K562 (cell line): ENCODE data around the gene FNBP1. TPM values are rescaled to one million over a fixed set of nuclear protein-coding genes. Genes with fewer than 3 reads are reported as not detected.
A peak's percentile ranks its signal among the peaks of the same experiment; 100 is the strongest.

ENCODE experiments used
- CTBP1 ChIP-seq: fragments of 450-650 bp; IDR thresholded peaks from 2 replicates; pipeline ENCODE4 v1.6.1; 2016; ENCODE audit warnings: borderline replicate concordance
- DIDO1 ChIP-seq: fragments of 450-650 bp; IDR thresholded peaks from 2 replicates; pipeline ENCODE4 v1.6.1; 2016; ENCODE audit warnings: low read depth, missing biosample characterization, missing genetic modification characterization
- FIP1L1 ChIP-seq: fragments of 200-400 bp; formaldehyde crosslinking; IDR thresholded peaks from 2 replicates; pipeline ENCODE4 v1.6.1; 2018; ENCODE audit warnings: mild to moderate bottlenecking, low read depth, low read length; ENCODE audit not compliant: poor library complexity, severe bottlenecking
- GATA2 ChIP-seq: sonication (generic); formaldehyde crosslinking; IDR thresholded peaks from 2 replicates; pipeline ENCODE4 v1.4.0; 2020; ENCODE audit warnings: mild to moderate bottlenecking, missing genetic modification reagents
- JUN ChIP-seq, 2 experiments: sonication (generic) in 1 of 2; formaldehyde crosslinking in 1 of 2; IDR thresholded peaks; 2 replicates each; pipeline versions ENCODE4 v1.6.1 to v1.8.0; 2012 to 2022; ENCODE audit warnings: borderline replicate concordance in 2 of 2, mild to moderate bottlenecking in 2 of 2, improper control_type of control experiment in 1 of 2, low read depth in 1 of 2, low read length in 1 of 2, missing genetic modification reagents in 1 of 2
- LCOR ChIP-seq: sonication (generic); formaldehyde crosslinking; IDR thresholded peaks from 2 replicates; pipeline ENCODE4 v1.8.0; 2022; ENCODE audit warnings: mild to moderate bottlenecking, missing genetic modification reagents
- MTA3 ChIP-seq: fragments of 450-650 bp; formaldehyde crosslinking; IDR thresholded peaks from 2 replicates; pipeline ENCODE4 v1.6.1; 2017; ENCODE audit warnings: mild to moderate bottlenecking, borderline replicate concordance
- MYC ChIP-seq, 2 experiments: fragments of 250-450 bp in 1 of 2; sonication (Bioruptor Pico) in 1 of 2; IDR thresholded peaks; 2 replicates each; pipeline versions ENCODE4 v1.5.1 to v1.6.1; 2012 to 2021; ENCODE audit warnings: low read depth in 2 of 2, borderline replicate concordance in 1 of 2, improper control_type of control experiment in 1 of 2, low read length in 1 of 2, mild to moderate bottlenecking in 1 of 2, moderate library complexity in 1 of 2
- NR2C2 ChIP-seq, 2 experiments: fragments of 200-800 bp in 1 of 2; sonication (Bioruptor generic) in 1 of 2; sonication (generic) in 1 of 2; formaldehyde crosslinking in 1 of 2; IDR thresholded peaks; 2 replicates each; pipeline versions ENCODE4 v1.6.1 to v1.8.0; 2016 to 2022; ENCODE audit warnings: mild to moderate bottlenecking in 1 of 2, missing compliant biosample characterization in 1 of 2, missing genetic modification characterization in 1 of 2, missing genetic modification reagents in 1 of 2
- NR3C1 ChIP-seq: sonication (generic); formaldehyde crosslinking; IDR thresholded peaks from 2 replicates; pipeline ENCODE4 v1.8.1; 2022; ENCODE audit warnings: missing genetic modification reagents
- POLR2G ChIP-seq: fragments of 200-400 bp; formaldehyde crosslinking; IDR thresholded peaks from 2 replicates; pipeline ENCODE4 v1.6.1; 2017; ENCODE audit warnings: low read depth, mild to moderate bottlenecking, antibody characterized with exemption, low read length, moderate library complexity
- RBFOX2 ChIP-seq: fragments of 200-400 bp; formaldehyde crosslinking; IDR thresholded peaks from 2 replicates; pipeline ENCODE4 v1.6.1; 2017; ENCODE audit warnings: low read depth, mild to moderate bottlenecking, low read length, moderate library complexity
- SMAD3 ChIP-seq: fragments of 450-650 bp; formaldehyde crosslinking; conservative IDR thresholded peaks from 2 replicates; pipeline ENCODE4 v1.4.0; 2020; ENCODE audit warnings: mild to moderate bottlenecking
- SMARCC2 ChIP-seq: fragments of 450-650 bp; IDR thresholded peaks from 2 replicates; pipeline ENCODE4 v1.6.1; 2017; ENCODE audit warnings: antibody characterized with exemption, moderate library complexity, mild to moderate bottlenecking, low read depth
- SP1 ChIP-seq: sonication (generic); formaldehyde crosslinking; IDR thresholded peaks from 2 replicates; pipeline ENCODE4 v1.8.1; 2022; ENCODE audit warnings: mild to moderate bottlenecking, missing genetic modification reagents
- ZBTB7A ChIP-seq: IDR thresholded peaks from 2 replicates; pipeline ENCODE4 v1.6.1; 2011; ENCODE audit warnings: low read depth, mild to moderate bottlenecking, low read length, moderate library complexity, borderline replicate concordance; ENCODE audit not compliant: control insufficient read depth
- polyA plus RNA-seq, 8 experiments: library from polyadenylated mRNA; depleted of rRNA in 4 of 8; stranded (reverse) in 5 of 8; unstranded in 3 of 8; fragments of >200 nt; fragmentation: Nextera tagmentation in 2 of 8; fragmentation: Illumina TruSeq in 1 of 8; extraction: Ambion mirVana in 2 of 8; extraction: Trizol in 1 of 8; gene quantifications; 2 replicates each; pipeline versions ENCODE4 v1.2.1 to v1.2.3, GENCODE V29; 2011 to 2014; ENCODE audit warnings: inconsistent platforms in 1 of 8, missing spikeins in 1 of 8
- total RNA-seq, 7 experiments: library from RNA; depleted of rRNA in 6 of 7; stranded (reverse); fragments of >200 nt in 6 of 7; fragmentation: Illumina TruSeq in 2 of 7; extraction: Trizol in 2 of 7; gene quantifications; 2 replicates each; pipeline versions ENCODE4 v1.2.1 to v1.2.3, GENCODE V29; 2011 to 2021; ENCODE audit warnings: low replicate concordance in 1 of 7
- TF ChIP-seq, protein P1 (sequence below): fragments of 450-650 bp; IDR thresholded peaks from 2 replicates; pipeline ENCODE4 v1.6.1; 2016; ENCODE audit warnings: missing biosample characterization, missing genetic modification characterization
- TF ChIP-seq, protein P2 (sequence below): sonication (generic); formaldehyde crosslinking; IDR thresholded peaks from 2 replicates; pipeline ENCODE4 v1.8.0; 2022; ENCODE audit warnings: missing genetic modification reagents, mild to moderate bottlenecking, borderline replicate concordance
- TF ChIP-seq, protein P3 (sequence below), 2 experiments: IDR thresholded peaks; 2 replicates each; pipeline ENCODE4 v1.6.1; 2011; ENCODE audit warnings: borderline replicate concordance in 1 of 2, control low read depth in 1 of 2, low read depth in 1 of 2, low read length in 1 of 2, mild to moderate bottlenecking in 1 of 2, mixed read lengths in 1 of 2, moderate library complexity in 1 of 2; ENCODE audit not compliant: insufficient read depth in 1 of 2, insufficient read length in 1 of 2, poor library complexity in 1 of 2, severe bottlenecking in 1 of 2; ENCODE audit errors: extremely low read depth in 1 of 2
- TF ChIP-seq, protein P4 (sequence below): fragments of 450-650 bp; IDR thresholded peaks from 2 replicates; pipeline ENCODE4 v1.6.1; 2017; ENCODE audit warnings: antibody characterized with exemption

Gene FNBP1
- total and polyA plus RNA-seq, 9 of the 15 experiments (the other 6 are each of a cell fraction or from before 2014, with no cell fraction given), result 1.8 to 14.9 (median 7.6) TPM

DNA sequence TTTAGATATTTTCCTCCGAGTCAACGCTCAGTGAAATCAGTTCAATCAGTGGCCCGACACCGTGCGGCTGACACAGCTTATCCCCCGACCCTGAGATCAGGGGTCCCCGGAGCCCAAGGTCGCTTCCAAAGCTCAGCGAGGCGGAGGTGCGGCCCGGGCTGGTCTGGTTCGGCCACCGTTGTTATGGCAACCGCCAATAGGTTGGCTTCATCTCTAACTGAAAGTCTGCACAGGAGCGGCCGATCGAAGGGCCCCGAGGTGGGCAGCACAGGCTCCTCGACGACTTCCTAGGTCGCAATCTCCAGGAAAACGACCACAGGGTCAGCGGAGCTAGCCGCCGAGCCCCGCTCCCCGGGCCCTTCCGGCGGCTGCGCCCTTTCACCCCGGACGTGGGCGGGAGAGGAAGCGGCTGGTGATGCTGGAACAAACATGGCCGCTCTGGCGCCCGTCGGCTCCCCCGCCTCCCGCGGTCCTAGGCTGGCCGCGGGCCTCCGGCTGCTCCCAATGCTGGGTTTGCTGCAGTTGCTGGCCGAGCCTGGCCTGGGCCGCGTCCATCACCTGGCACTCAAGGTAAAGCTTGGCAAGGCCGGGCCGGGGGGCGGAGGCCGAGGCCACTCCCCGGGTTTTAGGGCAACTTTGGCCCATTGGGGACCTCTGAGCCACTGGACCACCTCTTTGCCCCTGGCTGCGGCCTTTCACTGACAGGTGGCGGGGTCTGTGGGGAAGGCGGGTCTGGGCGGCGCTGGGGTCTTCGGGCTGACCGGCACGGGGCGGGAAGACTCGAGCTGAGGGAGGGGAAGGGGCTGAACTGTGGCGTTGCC, 10.7 kb upstream of the FNBP1 start, which contains the start of gene GPR107 (continued):
- TF ChIP-seq LCOR (CRISPR knock-in tag), result 0 out of 2 replicates have a peak, but pooled peaks have one; percentile 4
- no peak for TF ChIP-seq JUN (IDR thresholded peaks at IDR 0.05; ENCODE audit: borderline replicate concordance, low read depth, low read length)
- no peak for TF ChIP-seq JUN (CRISPR knock-in tag; IDR thresholded peaks at IDR 0.05; ENCODE audit: borderline replicate concordance)
- peak; percentile 96 for TF ChIP-seq RBFOX2
- no peak for TF ChIP-seq GATA2 (CRISPR knock-in tag)
- 0 out of 2 replicates have a peak, but pooled peaks have one; percentile 28 for TF ChIP-seq SMAD3
- peak; percentile 75 for TF ChIP-seq SP1 (CRISPR knock-in tag)
- TF ChIP-seq NR3C1 (CRISPR knock-in tag), result no peak
- peak; percentile 95 for TF ChIP-seq NR2C2 (CRISPR knock-in tag; IDR thresholded peaks at IDR 0.05)
- TF ChIP-seq NR2C2 (tag; IDR thresholded peaks at IDR 0.05), result peak; percentile 99
- TF ChIP-seq FIP1L1, result peak; percentile 43
- TF ChIP-seq MTA3, result peak; percentile 58; the same call in 1 of the 2 replicates
- TF ChIP-seq SMARCC2, result no peak
- TF ChIP-seq MYC (IDR thresholded peaks at IDR 0.05; ENCODE audit: low read depth, low read length), result peak; percentile 63; the same call in 1 of the 2 replicates
- no peak for TF ChIP-seq MYC (CRISPR knock-in tag; IDR thresholded peaks at IDR 0.05; ENCODE audit: borderline replicate concordance, low read depth)
- TF ChIP-seq, protein P1, sequence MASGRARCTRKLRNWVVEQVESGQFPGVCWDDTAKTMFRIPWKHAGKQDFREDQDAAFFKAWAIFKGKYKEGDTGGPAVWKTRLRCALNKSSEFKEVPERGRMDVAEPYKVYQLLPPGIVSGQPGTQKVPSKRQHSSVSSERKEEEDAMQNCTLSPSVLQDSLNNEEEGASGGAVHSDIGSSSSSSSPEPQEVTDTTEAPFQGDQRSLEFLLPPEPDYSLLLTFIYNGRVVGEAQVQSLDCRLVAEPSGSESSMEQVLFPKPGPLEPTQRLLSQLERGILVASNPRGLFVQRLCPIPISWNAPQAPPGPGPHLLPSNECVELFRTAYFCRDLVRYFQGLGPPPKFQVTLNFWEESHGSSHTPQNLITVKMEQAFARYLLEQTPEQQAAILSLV (tag), result no peak
- peak; percentile 38; the same call in 1 of the 2 replicates for TF ChIP-seq DIDO1
- TF ChIP-seq, protein P2, sequence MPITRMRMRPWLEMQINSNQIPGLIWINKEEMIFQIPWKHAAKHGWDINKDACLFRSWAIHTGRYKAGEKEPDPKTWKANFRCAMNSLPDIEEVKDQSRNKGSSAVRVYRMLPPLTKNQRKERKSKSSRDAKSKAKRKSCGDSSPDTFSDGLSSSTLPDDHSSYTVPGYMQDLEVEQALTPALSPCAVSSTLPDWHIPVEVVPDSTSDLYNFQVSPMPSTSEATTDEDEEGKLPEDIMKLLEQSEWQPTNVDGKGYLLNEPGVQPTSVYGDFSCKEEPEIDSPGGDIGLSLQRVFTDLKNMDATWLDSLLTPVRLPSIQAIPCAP (CRISPR knock-in tag), result no peak
- peak; percentile 52; the same call in 1 of the 2 replicates for TF ChIP-seq CTBP1
- TF ChIP-seq, protein P3, sequence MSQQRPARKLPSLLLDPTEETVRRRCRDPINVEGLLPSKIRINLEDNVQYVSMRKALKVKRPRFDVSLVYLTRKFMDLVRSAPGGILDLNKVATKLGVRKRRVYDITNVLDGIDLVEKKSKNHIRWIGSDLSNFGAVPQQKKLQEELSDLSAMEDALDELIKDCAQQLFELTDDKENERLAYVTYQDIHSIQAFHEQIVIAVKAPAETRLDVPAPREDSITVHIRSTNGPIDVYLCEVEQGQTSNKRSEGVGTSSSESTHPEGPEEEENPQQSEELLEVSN (IDR thresholded peaks at IDR 0.05; ENCODE audit: borderline replicate concordance in 1 of 2, extremely low read depth in 1 of 2, insufficient read depth in 1 of 2, insufficient read length in 1 of 2, low read depth in 1 of 2, low read length in 1 of 2, poor library complexity in 1 of 2, severe bottlenecking in 1 of 2), result peak; percentile 17 to 48
- TF ChIP-seq ZBTB7A, result peak; percentile 58; the same call in 1 of the 2 replicates
- TF ChIP-seq, protein P4, sequence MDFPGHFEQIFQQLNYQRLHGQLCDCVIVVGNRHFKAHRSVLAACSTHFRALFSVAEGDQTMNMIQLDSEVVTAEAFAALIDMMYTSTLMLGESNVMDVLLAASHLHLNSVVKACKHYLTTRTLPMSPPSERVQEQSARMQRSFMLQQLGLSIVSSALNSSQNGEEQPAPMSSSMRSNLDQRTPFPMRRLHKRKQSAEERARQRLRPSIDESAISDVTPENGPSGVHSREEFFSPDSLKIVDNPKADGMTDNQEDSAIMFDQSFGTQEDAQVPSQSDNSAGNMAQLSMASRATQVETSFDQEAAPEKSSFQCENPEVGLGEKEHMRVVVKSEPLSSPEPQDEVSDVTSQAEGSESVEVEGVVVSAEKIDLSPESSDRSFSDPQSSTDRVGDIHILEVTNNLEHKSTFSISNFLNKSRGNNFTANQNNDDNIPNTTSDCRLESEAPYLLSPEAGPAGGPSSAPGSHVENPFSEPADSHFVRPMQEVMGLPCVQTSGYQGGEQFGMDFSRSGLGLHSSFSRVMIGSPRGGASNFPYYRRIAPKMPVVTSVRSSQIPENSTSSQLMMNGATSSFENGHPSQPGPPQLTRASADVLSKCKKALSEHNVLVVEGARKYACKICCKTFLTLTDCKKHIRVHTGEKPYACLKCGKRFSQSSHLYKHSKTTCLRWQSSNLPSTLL, result no peak
- TF ChIP-seq POLR2G, result peak; percentile 96
